Neural progenitor cell (in vitro differentiated cells): ENCODE measurements around the gene FGD6. TPM values are rescaled to one million over a fixed set of nuclear protein-coding genes. Genes with fewer than 3 reads are reported as not detected.

ENCODE experiments used
- DNase-seq: peaks from one replicate; pipeline ENCODE4 v3.0.0-alpha.2; 2016; ENCODE audit warnings: low spot score
- H2AFZ ChIP-seq: fragments of 200-600 bp; sonication (generic); replicated peaks from 2 replicates; pipeline ENCODE4 v1.6.1; 2016; ENCODE audit warnings: antibody characterized with exemption
- H3F3A ChIP-seq: fragments of 200-600 bp; sonication (generic); 2 replicates; pipeline ENCODE4 v1.6.1; 2016; ENCODE audit warnings: antibody characterized with exemption, low read depth
- H3K27ac ChIP-seq: fragments of 200-600 bp; sonication (generic); 2 replicates; pipeline ENCODE4 v1.5.1; 2016; ENCODE audit warnings: mild to moderate bottlenecking
- H3K27me3 ChIP-seq: fragments of 200-600 bp; sonication (generic); 2 replicates; pipeline ENCODE4 v1.6.1; 2016; ENCODE audit warnings: mild to moderate bottlenecking, moderate library complexity
- H3K36me3 ChIP-seq: fragments of 200-600 bp; sonication (generic); 2 replicates; pipeline ENCODE4 v1.5.1; 2016
- H3K4me1 ChIP-seq: fragments of 200-600 bp; sonication (generic); 2 replicates; pipeline ENCODE4 v1.6.1; 2016; ENCODE audit warnings: mixed run types
- H3K4me2 ChIP-seq: fragments of 200-600 bp; sonication (generic); 2 replicates; pipeline ENCODE4 v1.6.1; 2016
- H3K4me3 ChIP-seq: fragments of 200-600 bp; sonication (generic); 2 replicates; pipeline ENCODE4 v1.5.1; 2016
- H3K79me2 ChIP-seq: fragments of 200-600 bp; sonication (generic); 2 replicates; pipeline ENCODE4 v1.6.1; 2016; ENCODE audit warnings: low read depth
- H3K9ac ChIP-seq: fragments of 200-600 bp; sonication (generic); 2 replicates; pipeline ENCODE4 v1.6.1; 2016
- H3K9me3 ChIP-seq: fragments of 200-600 bp; sonication (generic); 2 replicates; pipeline ENCODE4 v1.5.1; 2016; ENCODE audit warnings: low read depth
- H4K20me1 ChIP-seq: fragments of 200-600 bp; sonication (generic); 2 replicates; pipeline ENCODE4 v1.6.1; 2016; ENCODE audit warnings: low read depth
- H3K27ac Mint-ChIP-seq: 3 replicates; pipeline ENCODE4 v1.8.0; 2021; ENCODE audit warnings: mixed read lengths
- H3K27me3 Mint-ChIP-seq: 2 replicates; pipeline ENCODE4 v1.8.0; 2022; ENCODE audit warnings: low read depth, mild to moderate bottlenecking, inconsistent platforms, moderate library complexity, mixed read lengths; ENCODE audit not compliant: insufficient read depth
- H3K36me3 Mint-ChIP-seq: 3 replicates; pipeline ENCODE4 v1.8.0; 2021; ENCODE audit warnings: mixed read lengths
- H3K4me1 Mint-ChIP-seq: 3 replicates; pipeline ENCODE4 v1.8.0; 2021; ENCODE audit warnings: mixed read lengths
- H3K4me3 Mint-ChIP-seq: 3 replicates; pipeline ENCODE4 v1.8.0; 2021; ENCODE audit warnings: mild to moderate bottlenecking, moderate library complexity, mixed read lengths
- H3K9me3 Mint-ChIP-seq: 3 replicates; pipeline ENCODE4 v1.8.0; 2020; ENCODE audit warnings: mixed read lengths
- EZH2 ChIP-seq: fragments of 200-600 bp; sonication (generic); IDR thresholded peaks from 2 replicates; pipeline ENCODE4 v1.6.1; 2017; ENCODE audit warnings: antibody characterized with exemption, mild to moderate bottlenecking, moderate library complexity
- EZH2phosphoT487 ChIP-seq: fragments of 200-600 bp; sonication (generic); IDR thresholded peaks from 2 replicates; pipeline ENCODE4 v1.6.1; 2017; ENCODE audit warnings: antibody characterized with exemption
- total RNA-seq: library from RNA; depleted of rRNA; stranded (reverse); fragments of >200 nt; gene quantifications from 2 replicates; pipeline ENCODE4 v1.2.3, GENCODE V29; 2015; ENCODE audit warnings: low replicate concordance
- TF ChIP-seq, protein P1 (sequence below): fragments of 200-600 bp; sonication (generic); IDR thresholded peaks from 2 replicates; pipeline ENCODE4 v1.5.1; 2017; ENCODE audit warnings: antibody characterized with exemption, mild to moderate bottlenecking

FGD6 gene
- total RNA-seq, 1 donor from 2014 or later = 32.0 TPM

DNA sequence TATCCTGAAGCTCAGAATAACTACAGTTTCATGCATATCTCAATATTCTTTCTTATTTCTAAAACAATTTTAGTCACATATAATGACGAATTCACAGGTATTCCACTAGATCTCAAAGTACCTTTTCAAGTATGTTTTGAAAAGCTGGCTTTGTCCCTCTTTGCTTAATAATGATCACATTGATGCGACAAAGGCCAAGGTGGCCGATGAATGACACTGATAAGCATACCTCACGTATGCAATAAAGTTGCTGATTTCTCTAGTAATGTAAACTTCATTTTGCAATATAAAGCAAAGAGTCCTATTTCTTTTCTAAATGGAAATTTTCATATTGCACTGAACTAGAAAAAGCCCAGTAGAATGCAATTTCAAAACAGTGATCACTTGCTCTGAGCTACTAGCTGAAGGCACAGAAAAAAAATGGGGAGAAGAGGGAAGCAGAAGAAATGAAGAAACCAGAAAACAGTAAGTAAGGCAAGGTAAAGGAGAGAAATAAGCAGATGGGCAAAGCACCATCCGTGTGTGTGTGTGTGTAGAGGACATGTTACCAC lies 29.3 kb downstream of the FGD6 start:
- Histone ChIP-seq H3K36me3 (no peaks in the 10 kb centered on the region), H3K4me3 (no peak overlapping the region), H3K4me1 (peaks cover 11% of the 10 kb centered on the region)

DNA sequence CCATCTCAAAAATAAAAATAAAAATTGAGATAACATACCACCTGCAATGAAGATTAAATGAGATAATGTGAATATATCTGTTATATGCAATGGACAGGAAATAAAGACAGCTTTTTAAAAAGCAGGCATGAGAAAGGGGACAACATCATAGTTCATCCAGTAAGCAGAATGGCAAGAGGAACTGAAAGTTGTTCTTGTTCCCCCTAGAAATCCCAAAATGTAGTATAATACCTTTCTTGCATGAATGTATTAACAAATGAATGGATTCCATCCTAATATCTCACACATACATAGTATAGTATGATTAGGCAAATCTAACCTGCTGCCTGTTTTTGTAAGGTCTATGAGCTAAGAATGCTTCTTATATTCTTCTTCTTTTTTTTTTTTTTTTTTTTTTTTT lies 31.4 kb downstream of the FGD6 start:
- Mint-ChIP-seq H3K4me1 (peaks cover 16% of the 10 kb centered on the region), H3K9me3 (no peaks in the 10 kb centered on the region), H3K4me3 (no peak overlapping the region), H3K27ac (no peak overlapping the region), H3K27me3 (no peaks in the 10 kb centered on the region), H3K36me3 (peaks cover 5% of the 10 kb centered on the region)
- H3K79me2 ChIP-seq = peaks cover 21% of the 10 kb centered on the region
- H4K20me1 ChIP-seq = no peaks in the 10 kb centered on the region
- peaks cover 11% of the 10 kb centered on the region for H3K4me1 ChIP-seq
- no peak for DNase-seq
- no peaks in the 10 kb centered on the region for H3K27me3 ChIP-seq
- no peaks in the 10 kb centered on the region for H3K36me3 ChIP-seq
- no peak overlapping the region for H3K4me2 ChIP-seq
- H3F3A ChIP-seq = no peaks in the 10 kb centered on the region
- H3K9ac ChIP-seq = no peak overlapping the region
- no peak overlapping the region for H2AFZ ChIP-seq
- H3K4me3 ChIP-seq = no peak overlapping the region
- TF ChIP-seq, protein P1, sequence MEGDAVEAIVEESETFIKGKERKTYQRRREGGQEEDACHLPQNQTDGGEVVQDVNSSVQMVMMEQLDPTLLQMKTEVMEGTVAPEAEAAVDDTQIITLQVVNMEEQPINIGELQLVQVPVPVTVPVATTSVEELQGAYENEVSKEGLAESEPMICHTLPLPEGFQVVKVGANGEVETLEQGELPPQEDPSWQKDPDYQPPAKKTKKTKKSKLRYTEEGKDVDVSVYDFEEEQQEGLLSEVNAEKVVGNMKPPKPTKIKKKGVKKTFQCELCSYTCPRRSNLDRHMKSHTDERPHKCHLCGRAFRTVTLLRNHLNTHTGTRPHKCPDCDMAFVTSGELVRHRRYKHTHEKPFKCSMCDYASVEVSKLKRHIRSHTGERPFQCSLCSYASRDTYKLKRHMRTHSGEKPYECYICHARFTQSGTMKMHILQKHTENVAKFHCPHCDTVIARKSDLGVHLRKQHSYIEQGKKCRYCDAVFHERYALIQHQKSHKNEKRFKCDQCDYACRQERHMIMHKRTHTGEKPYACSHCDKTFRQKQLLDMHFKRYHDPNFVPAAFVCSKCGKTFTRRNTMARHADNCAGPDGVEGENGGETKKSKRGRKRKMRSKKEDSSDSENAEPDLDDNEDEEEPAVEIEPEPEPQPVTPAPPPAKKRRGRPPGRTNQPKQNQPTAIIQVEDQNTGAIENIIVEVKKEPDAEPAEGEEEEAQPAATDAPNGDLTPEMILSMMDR = no peak
- TF ChIP-seq EZH2phosphoT487 (no peak), EZH2 (no peak)
- no peaks in the 10 kb centered on the region for H3K9me3 ChIP-seq
- H3K27ac ChIP-seq = no peak overlapping the region

More for the DNA sequence above, 29.3 kb downstream of the FGD6 start:
- no peaks in the 10 kb centered on the region for H3K27me3 ChIP-seq
- peaks cover 37% of the 10 kb centered on the region for H3K79me2 ChIP-seq
- no peak for TF ChIP-seq EZH2
- TF ChIP-seq, protein P1 = no peak
- TF ChIP-seq EZH2phosphoT487 = no peak
- H2AFZ ChIP-seq = no peak overlapping the region
- peaks cover 16% of the 10 kb centered on the region for H3K4me1 Mint-ChIP-seq
- H3K4me3 Mint-ChIP-seq = no peak overlapping the region
- no peaks in the 10 kb centered on the region for H3F3A ChIP-seq
- peaks cover 5% of the 10 kb centered on the region for H3K36me3 Mint-ChIP-seq
- no peaks in the 10 kb centered on the region for H3K9me3 ChIP-seq
- H3K4me2 ChIP-seq = no peak overlapping the region
- H3K27ac ChIP-seq = no peak overlapping the region
- H3K9ac ChIP-seq = no peak overlapping the region
- H3K9me3 Mint-ChIP-seq = no peaks in the 10 kb centered on the region
- H3K27ac Mint-ChIP-seq = no peak overlapping the region
- H4K20me1 ChIP-seq = peaks cover 2% of the 10 kb centered on the region
- DNase-seq = no peak
- H3K27me3 Mint-ChIP-seq = no peaks in the 10 kb centered on the region

DNA sequence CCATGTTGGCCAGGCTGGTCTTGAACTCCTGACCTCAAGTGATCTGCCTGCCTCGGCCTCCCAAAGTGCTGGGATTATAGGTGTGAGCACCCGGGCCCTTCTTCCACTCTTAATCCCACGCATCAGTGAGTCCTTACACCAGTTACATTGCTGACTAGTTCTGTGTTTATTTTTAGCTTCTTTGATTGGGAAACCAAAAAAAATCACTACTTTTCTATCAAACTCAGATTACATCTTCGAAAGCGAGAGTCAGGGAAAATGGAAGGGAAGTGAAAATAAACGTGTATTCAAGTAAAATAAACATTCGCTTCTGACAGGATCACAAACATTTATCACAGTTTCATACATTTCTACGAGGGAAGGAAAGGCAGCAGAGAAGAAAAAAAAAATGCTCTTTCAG lies 32.2 kb downstream of the FGD6 start:
- Mint-ChIP-seq H3K4me3 (no peak overlapping the region), H3K9me3 (no peaks in the 10 kb centered on the region), H3K4me1 (peaks cover 16% of the 10 kb centered on the region), H3K36me3 (peaks cover 5% of the 10 kb centered on the region), H3K27ac (no peak overlapping the region), H3K27me3 (no peaks in the 10 kb centered on the region)
- H3K79me2 ChIP-seq = peaks cover 13% of the 10 kb centered on the region
- TF ChIP-seq, protein P1 = no peak
- TF ChIP-seq EZH2phosphoT487 = no peak
- TF ChIP-seq EZH2 = no peak
- no peaks in the 10 kb centered on the region for H3F3A ChIP-seq
- H2AFZ ChIP-seq = no peak overlapping the region
- H3K9ac ChIP-seq = no peak overlapping the region
- no peaks in the 10 kb centered on the region for H3K36me3 ChIP-seq
- H3K4me1 ChIP-seq = peaks cover 11% of the 10 kb centered on the region
- H3K9me3 ChIP-seq = no peaks in the 10 kb centered on the region
- no peak overlapping the region for H3K27ac ChIP-seq
- H3K27me3 ChIP-seq = no peaks in the 10 kb centered on the region
- H3K4me2 ChIP-seq = no peak overlapping the region
- DNase-seq = no peak
- H4K20me1 ChIP-seq = no peaks in the 10 kb centered on the region
- no peak overlapping the region for H3K4me3 ChIP-seq
